Fibroblast of lung (primary cell): ENCODE measurements around the gene DNAJC6. TPM values are rescaled to one million over a fixed set of nuclear protein-coding genes. Genes with fewer than 3 reads are reported as not detected.
A peak's percentile ranks its signal among the peaks of the same experiment; 100 is the strongest.

Experiments used
- DNase-seq, 2 donors: peaks; one replicate each; pipeline versions ENCODE4 v3.0.0 to v3.0.0-alpha.2; 2010; ENCODE audit warnings: low read depth in 2 of 2
- H2AFZ ChIP-seq: 2 replicates; pipeline ENCODE4 v1.5.1; 2012; ENCODE audit warnings: low read length, control low read depth, inconsistent platforms
- H3K27ac ChIP-seq: 2 replicates; pipeline ENCODE4 v1.5.1; 2011; ENCODE audit warnings: low read length, control low read depth; ENCODE audit not compliant: insufficient read depth
- H3K27me3 ChIP-seq: 2 replicates; pipeline ENCODE4 v1.5.1; 2011; ENCODE audit warnings: mild to moderate bottlenecking, low read length; ENCODE audit not compliant: control insufficient read depth, insufficient read depth
- H3K36me3 ChIP-seq: 2 replicates; pipeline ENCODE4 v1.5.1; 2011; ENCODE audit warnings: low read length; ENCODE audit not compliant: control insufficient read depth, insufficient read depth
- H3K4me1 ChIP-seq: 2 replicates; pipeline ENCODE4 v1.5.1; 2011; ENCODE audit warnings: low read length; ENCODE audit not compliant: control insufficient read depth, insufficient read depth; ENCODE audit errors: extremely low read depth
- H3K4me2 ChIP-seq: 2 replicates; pipeline ENCODE4 v1.5.1; 2011; ENCODE audit warnings: low read length, control low read depth; ENCODE audit not compliant: insufficient read depth; ENCODE audit errors: extremely low read depth
- H3K4me3 ChIP-seq, 4 experiments: fragments of 200-600 bp in 1 of 4; sonication (generic) in 1 of 4; replicated peaks in 1 of 4; 2 replicates each; pipeline ENCODE4 v1.5.1; 2011 to 2016; ENCODE audit warnings: low read length in 4 of 4, low read depth in 3 of 4, mild to moderate bottlenecking in 3 of 4, control low read depth in 2 of 4, inconsistent platforms in 1 of 4, mixed read lengths in 1 of 4; ENCODE audit not compliant: insufficient read depth in 1 of 4; ENCODE audit errors: control extremely low read depth in 1 of 4
- H3K79me2 ChIP-seq: 2 replicates; pipeline ENCODE4 v1.5.1; 2012; ENCODE audit warnings: mild to moderate bottlenecking, low read length, inconsistent platforms; ENCODE audit not compliant: control insufficient read depth, insufficient read depth
- H3K9ac ChIP-seq: 2 replicates; pipeline ENCODE4 v1.5.1; 2011; ENCODE audit warnings: mild to moderate bottlenecking, low read length, control low read depth; ENCODE audit not compliant: insufficient read depth
- H3K9me3 ChIP-seq: 2 replicates; pipeline ENCODE4 v1.5.1; 2012; ENCODE audit warnings: low read depth, low read length; ENCODE audit not compliant: control insufficient read depth, insufficient read depth
- H4K20me1 ChIP-seq: 2 replicates; pipeline ENCODE4 v1.5.1; 2011; ENCODE audit warnings: low read length; ENCODE audit not compliant: control insufficient read depth, insufficient read depth; ENCODE audit errors: extremely low read depth
- CTCF ChIP-seq, 2 donors: IDR thresholded peaks in 1 of 2; conservative IDR thresholded peaks in 1 of 2; 1 replicate in 1 of 2; 2 replicates in 1 of 2; pipeline ENCODE4 v1.5.1; 2011 to 2012; ENCODE audit warnings: low read length in 2 of 2, control low read depth in 1 of 2, inconsistent platforms in 1 of 2, low read depth in 1 of 2, mild to moderate bottlenecking in 1 of 2
- EZH2 ChIP-seq: IDR thresholded peaks from 2 replicates; pipeline ENCODE4 v1.5.1; 2012; ENCODE audit warnings: low read length, control low read depth, mild to moderate bottlenecking; ENCODE audit errors: missing control alignments
- polyA plus RNA-seq, 2 donors: library from polyadenylated mRNA; depleted of rRNA in 1 of 2; stranded (reverse) in 1 of 2; unstranded in 1 of 2; fragments of >200 nt; gene quantifications; 2 replicates each; pipeline ENCODE4 v1.2.1, GENCODE V29; 2011 to 2012; ENCODE audit warnings: missing spikeins in 1 of 2
- total RNA-seq: library from RNA; depleted of rRNA; stranded (reverse); fragments of >200 nt; gene quantifications from 2 replicates; pipeline ENCODE4 v1.2.1, GENCODE V29; 2014

Gene DNAJC6
- total and polyA plus RNA-seq, 2 donors (not counting 1 experiment from before 2014, with no cell fraction given), result 0.33 to 0.98 TPM

- Histone ChIP-seq H3K9me3 (no peaks in the 10 kb centered on the region), H3K4me1 (no peaks in the 10 kb centered on the region)
- TF ChIP-seq EZH2 (no peak), CTCF (conservative IDR thresholded peaks at IDR 0.05 in 1 of 2, IDR thresholded peaks at IDR 0.05 in 1 of 2; ENCODE audit: low read depth in 1 of 2, low read length in 2 of 2) (no peak)
Measured at GRCh38 chr1:65341381-65341780, 32.0 kb downstream of the DNAJC6 start.

GRCh38 chr1:65343286-65343685, 33.9 kb downstream of the DNAJC6 start:
- no peak overlapping the region for H3K4me3 ChIP-seq
- no peaks in the 10 kb centered on the region for H3K36me3 ChIP-seq
- no peak overlapping the region for H3K4me2 ChIP-seq
- TF ChIP-seq CTCF (conservative IDR thresholded peaks at IDR 0.05 in 1 of 2, IDR thresholded peaks at IDR 0.05 in 1 of 2; ENCODE audit: low read depth in 1 of 2, low read length in 2 of 2) (no peak), EZH2 (no peak)
- H2AFZ ChIP-seq, result no peak overlapping the region
- no peaks in the 10 kb centered on the region for H3K9me3 ChIP-seq
- no peaks in the 10 kb centered on the region for H3K4me1 ChIP-seq
- no peaks in the 10 kb centered on the region for H4K20me1 ChIP-seq
- H3K79me2 ChIP-seq, result no peaks in the 10 kb centered on the region
- no peak overlapping the region for H3K9ac ChIP-seq
- no peak overlapping the region for H3K27ac ChIP-seq
- DNase-seq, result peak; percentile 1 to 24
- no peaks in the 10 kb centered on the region for H3K27me3 ChIP-seq

More at GRCh38 chr1:65341381-65341780, 32.0 kb downstream of the DNAJC6 start:
- Histone ChIP-seq H3K27me3 (no peaks in the 10 kb centered on the region), H4K20me1 (no peaks in the 10 kb centered on the region), H3K36me3 (no peaks in the 10 kb centered on the region), H3K79me2 (no peaks in the 10 kb centered on the region), H3K9ac (no peak overlapping the region), H3K4me2 (no peak overlapping the region), H3K27ac (no peak overlapping the region), H2AFZ (no peak overlapping the region), H3K4me3 (no peak overlapping the region)
- no peak for DNase-seq

GRCh38 chr1:65344171-65344814, 35.0 kb downstream of the DNAJC6 start:
- no peak overlapping the region for H3K4me3 ChIP-seq
- H3K79me2 ChIP-seq, result no peaks in the 10 kb centered on the region
- H4K20me1 ChIP-seq, result no peaks in the 10 kb centered on the region
- TF ChIP-seq CTCF (conservative IDR thresholded peaks at IDR 0.05 in 1 of 2, IDR thresholded peaks at IDR 0.05 in 1 of 2; ENCODE audit: low read depth in 1 of 2, low read length in 2 of 2) (no peak), EZH2 (no peak)
- no peaks in the 10 kb centered on the region for H3K4me1 ChIP-seq
- H3K9me3 ChIP-seq, result no peaks in the 10 kb centered on the region
- H3K27ac ChIP-seq, result no peak overlapping the region
- no peak for DNase-seq
- H3K9ac ChIP-seq, result no peak overlapping the region
- H3K27me3 ChIP-seq, result no peaks in the 10 kb centered on the region
- no peak overlapping the region for H3K4me2 ChIP-seq
- H2AFZ ChIP-seq, result no peak overlapping the region
- H3K36me3 ChIP-seq, result no peaks in the 10 kb centered on the region
